PFSK-1 (cell line): ENCODE results near the gene CACNA1S.

Experiments
- FOXP2 ChIP-seq: optimal IDR thresholded peaks from 2 replicates; pipeline ENCODE3; 2011; ENCODE audit warnings: borderline replicate concordance, control low read depth, inconsistent platforms; ENCODE audit not compliant: insufficient read depth; ENCODE audit errors: extremely low read length, extremely low read depth
- POLR2AphosphoS5 ChIP-seq: IDR thresholded peaks from 2 replicates; pipeline ENCODE4 v1.6.1; 2012; ENCODE audit warnings: low read depth, mild to moderate bottlenecking, control low read depth, low read length, moderate library complexity
- SIN3A ChIP-seq: IDR thresholded peaks from 2 replicates; pipeline ENCODE4 v1.6.1; 2012; ENCODE audit warnings: mild to moderate bottlenecking, low read length, moderate library complexity, borderline replicate concordance; ENCODE audit not compliant: insufficient read depth
- TAF1 ChIP-seq: IDR thresholded peaks from 2 replicates; pipeline ENCODE4 v1.6.1; 2012; ENCODE audit warnings: low read length, control low read depth, borderline replicate concordance; ENCODE audit not compliant: insufficient read depth
- TF ChIP-seq, protein P1 (sequence below), 2 experiments: IDR thresholded peaks; 2 replicates each; pipeline versions ENCODE4 v1.6.1 to v1.8.0; 2011 to 2012; ENCODE audit warnings: low read depth in 2 of 2, low read length in 2 of 2, control low read depth in 1 of 2, inconsistent platforms in 1 of 2, mild to moderate bottlenecking in 1 of 2, moderate library complexity in 1 of 2; ENCODE audit not compliant: insufficient read depth in 1 of 2

Gene CACNA1S

DNA sequence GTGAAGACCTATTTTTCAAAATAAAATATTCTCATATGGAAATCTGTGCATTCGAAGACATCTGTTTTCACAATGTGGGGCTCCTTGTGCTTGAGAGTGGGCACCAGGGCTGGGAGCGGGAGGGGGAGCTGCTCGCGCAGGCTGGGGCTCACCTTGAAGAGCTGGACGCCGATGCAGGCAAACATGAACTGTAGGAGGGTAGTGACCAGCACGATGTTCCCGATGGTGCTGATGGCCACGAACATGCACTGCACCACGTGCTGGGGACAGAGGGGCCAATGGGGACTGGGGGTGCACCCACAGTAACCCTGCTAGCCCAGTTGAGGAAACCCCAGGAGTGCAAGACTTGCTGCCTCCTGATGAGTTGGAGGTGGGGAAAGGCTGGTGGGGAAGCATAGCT is 46.5 kb downstream of the CACNA1S start:
- TF ChIP-seq SIN3A (no peak), TAF1 (no peak), FOXP2 (no peak), POLR2AphosphoS5 (no peak)
- TF ChIP-seq, protein P1, sequence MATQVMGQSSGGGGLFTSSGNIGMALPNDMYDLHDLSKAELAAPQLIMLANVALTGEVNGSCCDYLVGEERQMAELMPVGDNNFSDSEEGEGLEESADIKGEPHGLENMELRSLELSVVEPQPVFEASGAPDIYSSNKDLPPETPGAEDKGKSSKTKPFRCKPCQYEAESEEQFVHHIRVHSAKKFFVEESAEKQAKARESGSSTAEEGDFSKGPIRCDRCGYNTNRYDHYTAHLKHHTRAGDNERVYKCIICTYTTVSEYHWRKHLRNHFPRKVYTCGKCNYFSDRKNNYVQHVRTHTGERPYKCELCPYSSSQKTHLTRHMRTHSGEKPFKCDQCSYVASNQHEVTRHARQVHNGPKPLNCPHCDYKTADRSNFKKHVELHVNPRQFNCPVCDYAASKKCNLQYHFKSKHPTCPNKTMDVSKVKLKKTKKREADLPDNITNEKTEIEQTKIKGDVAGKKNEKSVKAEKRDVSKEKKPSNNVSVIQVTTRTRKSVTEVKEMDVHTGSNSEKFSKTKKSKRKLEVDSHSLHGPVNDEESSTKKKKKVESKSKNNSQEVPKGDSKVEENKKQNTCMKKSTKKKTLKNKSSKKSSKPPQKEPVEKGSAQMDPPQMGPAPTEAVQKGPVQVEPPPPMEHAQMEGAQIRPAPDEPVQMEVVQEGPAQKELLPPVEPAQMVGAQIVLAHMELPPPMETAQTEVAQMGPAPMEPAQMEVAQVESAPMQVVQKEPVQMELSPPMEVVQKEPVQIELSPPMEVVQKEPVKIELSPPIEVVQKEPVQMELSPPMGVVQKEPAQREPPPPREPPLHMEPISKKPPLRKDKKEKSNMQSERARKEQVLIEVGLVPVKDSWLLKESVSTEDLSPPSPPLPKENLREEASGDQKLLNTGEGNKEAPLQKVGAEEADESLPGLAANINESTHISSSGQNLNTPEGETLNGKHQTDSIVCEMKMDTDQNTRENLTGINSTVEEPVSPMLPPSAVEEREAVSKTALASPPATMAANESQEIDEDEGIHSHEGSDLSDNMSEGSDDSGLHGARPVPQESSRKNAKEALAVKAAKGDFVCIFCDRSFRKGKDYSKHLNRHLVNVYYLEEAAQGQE (IDR thresholded peaks at IDR 0.05; ENCODE audit: insufficient read depth in 1 of 2, low read depth in 2 of 2, low read length in 2 of 2), result no peak

DNA sequence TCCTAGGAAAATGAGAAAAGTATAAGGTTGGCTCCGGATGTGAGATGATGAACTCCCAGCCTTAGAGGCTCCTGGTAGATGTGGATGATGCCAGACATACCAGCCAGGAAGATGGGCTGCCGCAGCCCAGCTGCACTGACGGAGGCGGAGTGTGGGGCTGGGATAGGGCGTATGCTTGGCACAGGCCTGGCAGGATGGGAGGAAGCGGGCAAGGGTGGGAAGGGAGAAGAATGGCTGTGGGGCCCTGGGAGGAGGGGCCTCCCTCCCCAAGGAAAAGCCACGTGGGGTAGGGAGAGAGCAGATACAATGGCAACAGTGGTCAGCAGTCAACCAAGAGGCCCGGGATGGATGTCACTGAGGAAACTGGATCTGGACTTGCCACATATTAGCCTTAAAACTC is 47.4 kb downstream of the CACNA1S start:
- TF ChIP-seq POLR2AphosphoS5 (no peak), SIN3A (no peak), FOXP2 (no peak), TAF1 (no peak)
- TF ChIP-seq, protein P1 (IDR thresholded peaks at IDR 0.05; ENCODE audit: insufficient read depth in 1 of 2, low read depth in 2 of 2, low read length in 2 of 2), result no peak

DNA sequence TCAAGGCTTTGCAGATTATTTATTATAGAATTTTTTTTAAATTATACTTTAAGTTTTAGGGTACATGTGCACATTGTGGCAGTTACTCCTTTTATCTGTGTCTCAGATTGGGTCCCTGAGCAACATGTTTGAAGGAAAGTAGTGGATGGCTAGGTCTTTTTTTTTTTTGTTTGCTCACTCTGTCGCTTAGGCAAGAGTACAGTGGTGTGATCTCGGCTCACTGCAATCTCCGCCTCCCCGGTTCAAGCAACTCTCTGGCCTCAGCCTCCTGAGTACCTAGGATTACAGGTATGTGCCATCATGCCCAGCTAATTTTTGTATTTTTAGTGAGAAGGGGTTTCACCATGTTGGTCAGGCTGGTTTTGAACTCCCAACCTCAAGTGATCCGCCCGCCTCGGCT is 49.1 kb downstream of the CACNA1S start:
- TF ChIP-seq POLR2AphosphoS5, result no peak
- TF ChIP-seq, protein P1 (IDR thresholded peaks at IDR 0.05; ENCODE audit: insufficient read depth in 1 of 2, low read depth in 2 of 2, low read length in 2 of 2), result no peak
- no peak for TF ChIP-seq SIN3A
- TF ChIP-seq FOXP2, result no peak
- no peak for TF ChIP-seq TAF1

DNA sequence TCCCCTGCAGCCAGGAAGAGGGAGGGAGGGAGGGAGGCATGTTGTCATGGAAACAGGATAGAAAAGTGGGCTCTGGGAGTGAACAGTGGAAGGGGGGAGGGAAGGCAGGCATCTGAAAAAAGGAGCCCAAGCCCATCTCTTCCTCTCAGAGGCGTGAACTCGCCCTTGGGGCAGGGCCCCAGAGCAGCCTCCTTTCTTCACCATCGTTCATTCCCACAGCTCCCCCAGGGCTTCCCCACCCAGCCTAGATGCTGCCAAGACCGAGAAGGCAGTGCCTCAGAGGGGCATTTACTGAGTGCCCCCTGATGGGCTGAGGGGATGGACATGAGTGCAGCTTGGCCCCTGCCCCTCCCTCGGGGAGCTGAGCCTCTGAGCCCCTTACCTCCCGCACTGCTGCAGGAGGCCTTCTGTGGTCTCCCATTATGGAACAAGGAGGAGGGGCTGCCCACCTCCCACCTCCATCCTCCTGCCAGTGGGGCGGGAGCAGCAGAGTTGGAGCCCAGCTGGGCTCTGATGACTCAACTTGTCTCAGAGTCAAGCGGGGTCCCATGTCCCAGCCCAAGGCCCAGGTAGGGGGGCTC is 49.6 kb downstream of the CACNA1S start:
- TF ChIP-seq, protein P1 (IDR thresholded peaks at IDR 0.05; ENCODE audit: insufficient read depth in 1 of 2, low read depth in 2 of 2, low read length in 2 of 2), result no peak
- no peak for TF ChIP-seq FOXP2
- no peak for TF ChIP-seq SIN3A

DNA sequence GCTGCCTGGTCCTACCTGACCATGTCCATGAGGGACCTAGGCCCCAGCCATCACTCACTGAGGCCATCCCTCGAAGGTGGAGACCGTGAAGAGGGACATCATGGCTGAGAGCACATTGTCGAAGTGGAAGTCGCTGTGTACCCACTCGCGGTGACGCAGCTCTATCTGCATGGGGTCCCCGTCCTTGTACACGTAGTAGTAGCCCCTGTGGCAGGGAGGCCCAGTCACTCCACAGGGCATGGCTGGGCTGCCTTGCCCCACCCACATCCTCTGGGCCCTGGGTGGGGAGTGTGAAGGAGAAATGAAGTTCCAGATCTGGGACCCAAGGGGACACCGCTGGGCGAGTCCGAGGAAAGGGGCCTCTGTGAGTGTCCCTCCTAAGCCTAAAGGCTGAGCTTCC is 50.3 kb downstream of the CACNA1S start:
- TF ChIP-seq POLR2AphosphoS5 (no peak), FOXP2 (no peak), TAF1 (no peak), SIN3A (no peak)
- TF ChIP-seq, protein P1 (IDR thresholded peaks at IDR 0.05; ENCODE audit: insufficient read depth in 1 of 2, low read depth in 2 of 2, low read length in 2 of 2), result no peak
